B cell (primary cell): Measurements from ENCODE around the gene NCOA1. TPM values are rescaled to one million over a fixed set of nuclear protein-coding genes. Genes with fewer than 3 reads are reported as not detected.

Experiments used
- ATAC-seq: fragments of 200-7000 bp; cut with Tn5 transposase; one replicate; pipeline ENCODE4 v1.10.0; 2021; ENCODE audit warnings: low read depth, mild to moderate bottlenecking, moderate number of reproducible peaks, moderate library complexity
- CTCF ChIA-PET: fragments of 350-600 bp; sonication (Branson Sonifier 250); formaldehyde crosslinking; loops from one replicate; lab custom pipeline; 2021; ENCODE audit warnings: antibody characterized with exemption, inconsistent platforms; lab: Charles Lee
- POLR2A ChIA-PET: fragments of 350-600 bp; sonication (Branson Sonifier 250); formaldehyde crosslinking; loops from one replicate; lab custom pipeline; 2021; ENCODE audit warnings: antibody characterized with exemption; lab: Charles Lee
- DNase-seq: peaks from one replicate; pipeline ENCODE4 v3.0.0; 2013
- H2AFZ ChIP-seq: 2 replicates; pipeline ENCODE4 v1.6.1; 2012; ENCODE audit warnings: mild to moderate bottlenecking, low read depth, low read length; ENCODE audit not compliant: insufficient read depth, poor library complexity, severe bottlenecking
- H3K27ac ChIP-seq, 2 donors: 1 replicate in 1 of 2; 2 replicates in 1 of 2; pipeline ENCODE4 v1.5.1; 2012 to 2013; ENCODE audit warnings: low read length in 2 of 2, mild to moderate bottlenecking in 2 of 2, moderate library complexity in 1 of 2
- H3K27me3 ChIP-seq, 4 experiments: fragments of 200-600 bp in 1 of 4; sonication (generic) in 1 of 4; replicated peaks in 1 of 4; 1 replicate in 2 of 4; 2 replicates in 2 of 4; pipeline versions ENCODE4 v1.6.1 to v1.7.0; 2013 to 2016; ENCODE audit warnings: low read length in 3 of 4, mild to moderate bottlenecking in 2 of 4, mixed read lengths in 1 of 4, moderate library complexity in 1 of 4; ENCODE audit not compliant: insufficient read depth in 4 of 4, control insufficient read depth in 3 of 4; ENCODE audit errors: control extremely low read depth in 1 of 4
- H3K36me3 ChIP-seq, 2 experiments: replicated peaks in 1 of 2; 1 replicate in 1 of 2; 2 replicates in 1 of 2; pipeline versions ENCODE4 v1.6.1 to v1.7.1; 2013; ENCODE audit warnings: low read length in 1 of 2; ENCODE audit not compliant: insufficient read depth in 2 of 2, control insufficient read depth in 1 of 2; ENCODE audit errors: control extremely low read depth in 1 of 2, extremely low read depth in 1 of 2
- H3K4me1 ChIP-seq, 2 donors: fragments of 200-600 bp in 1 of 2; sonication (generic) in 1 of 2; 1 replicate in 1 of 2; 2 replicates in 1 of 2; pipeline versions ENCODE4 v1.5.1 to v1.6.1; 2013 to 2017; ENCODE audit warnings: low read length in 2 of 2; ENCODE audit not compliant: control insufficient read depth in 2 of 2, insufficient read depth in 2 of 2
- H3K4me2 ChIP-seq: replicated peaks from 2 replicates; pipeline ENCODE3; 2012; ENCODE audit warnings: mild to moderate bottlenecking, low read depth, low read length; ENCODE audit not compliant: poor library complexity, severe bottlenecking
- H3K4me3 ChIP-seq, 5 experiments: fragments of 200-600 bp in 1 of 5; sonication (generic) in 1 of 5; 1 replicate in 3 of 5; 2 replicates in 2 of 5; pipeline versions ENCODE4 v1.5.1 to v1.7.0; 2011 to 2016; ENCODE audit warnings: low read length in 4 of 5, mild to moderate bottlenecking in 4 of 5, low read depth in 2 of 5, control low read depth in 1 of 5, moderate library complexity in 1 of 5; ENCODE audit not compliant: insufficient read depth in 1 of 5; ENCODE audit errors: control extremely low read depth in 1 of 5, extremely low read depth in 1 of 5
- H3K79me2 ChIP-seq: fragments of 200-600 bp; sonication (generic); one replicate; pipeline ENCODE4 v1.6.0; 2016; ENCODE audit warnings: low read length; ENCODE audit not compliant: control insufficient read depth, insufficient read depth
- H3K9ac ChIP-seq: fragments of 200-600 bp; sonication (generic); 2 replicates; pipeline ENCODE4 v1.6.1; 2017; ENCODE audit warnings: mild to moderate bottlenecking, low read length, moderate library complexity
- H3K9me3 ChIP-seq, 3 donors: one replicate each; pipeline versions ENCODE4 v1.6.1 to v1.7.1; 2013; ENCODE audit warnings: low read length in 2 of 3; ENCODE audit not compliant: control insufficient read depth in 2 of 3, insufficient read depth in 1 of 3; ENCODE audit errors: control extremely low read depth in 1 of 3
- H4K20me1 ChIP-seq: 2 replicates; pipeline ENCODE4 v1.6.0; 2012; ENCODE audit warnings: mild to moderate bottlenecking, low read length; ENCODE audit not compliant: insufficient read depth, control insufficient read depth, poor library complexity, severe bottlenecking
- H3K27ac Mint-ChIP-seq: one replicate; pipeline ENCODE4 v1.8.0; 2021; ENCODE audit warnings: mixed read lengths
- H3K27me3 Mint-ChIP-seq: one replicate; pipeline ENCODE4 v1.8.0; 2021; ENCODE audit warnings: mixed read lengths
- H3K4me1 Mint-ChIP-seq: one replicate; pipeline ENCODE4 v1.8.0; 2021; ENCODE audit warnings: mixed read lengths
- H3K4me3 Mint-ChIP-seq: one replicate; pipeline ENCODE4 v1.8.0; 2021; ENCODE audit warnings: mixed read lengths
- H3K9me3 Mint-ChIP-seq: one replicate; pipeline ENCODE4 v1.8.0; 2022; ENCODE audit warnings: mixed read lengths; ENCODE audit not compliant: insufficient read depth
- EZH2 ChIP-seq: IDR thresholded peaks from 2 replicates; pipeline ENCODE4 v1.6.1; 2012; ENCODE audit warnings: borderline replicate concordance, low read depth, mild to moderate bottlenecking, moderate library complexity, low read length; ENCODE audit not compliant: insufficient read depth, poor library complexity, severe bottlenecking
- whole genome bisulfite sequencing: methylation state at CpG from one replicate; pipeline ENCODE4 v1.1.5; 2013; ENCODE audit warnings: missing lambda C conversion rate; ENCODE audit not compliant: insufficient coverage; 5-methylcytosine and 5-hydroxymethylcytosine counted together
- intact Hi-C: fragments of 100-400 bp; cut with micrococcal nuclease; formaldehyde crosslinking; loops from one replicate; pipeline ENCODE4 v1.10.0; 2022
- polyA plus RNA-seq: library from polyadenylated mRNA; depleted of rRNA; stranded (reverse); fragments of >200 nt; gene quantifications from 2 replicates; pipeline ENCODE4 v1.2.3, GENCODE V29; 2012
- total RNA-seq, 2 donors: library from RNA; stranded (reverse); fragments of 120-200 nt in 1 of 2; gene quantifications; 1 replicate in 1 of 2; 2 replicates in 1 of 2; pipeline versions ENCODE4 v1.2.3 to v1.2.4, GENCODE V29; 2013 to 2022
- TF ChIP-seq, protein P1 (sequence below): fragments of 200-600 bp; IDR thresholded peaks from one replicate; pipeline ENCODE4 v1.8.0; 2022; ENCODE audit warnings: antibody characterized with exemption, mild to moderate bottlenecking

Gene NCOA1
- total and polyA plus RNA-seq, 2 donors (not counting 1 experiment from before 2014, with no cell fraction given) = 11.6 to 49.1 TPM

DNA sequence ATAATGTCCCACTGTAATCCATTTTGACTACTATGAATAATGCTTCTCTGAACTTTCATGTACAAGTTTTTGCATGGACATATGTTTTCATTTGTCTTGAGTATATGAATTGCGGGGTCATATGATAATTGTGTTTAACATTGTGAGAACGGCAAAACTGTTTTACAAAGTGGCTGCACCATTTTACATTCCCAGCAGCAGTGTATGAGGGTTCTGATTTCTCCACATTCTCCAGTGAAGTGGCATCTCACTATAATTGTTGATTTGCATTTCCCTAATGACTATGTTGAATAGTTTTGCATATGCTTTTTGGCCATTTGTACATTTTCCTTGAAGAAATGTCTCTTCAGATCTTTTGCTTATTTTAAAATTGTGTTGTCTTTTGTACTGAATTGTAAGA is 20.1 kb downstream of the NCOA1 start:
- intact Hi-C loops = no loop called here
- Histone ChIP-seq H2AFZ (no peak overlapping the region), H3K36me3 (no peaks in the 10 kb centered on the region), H3K9ac (no peak overlapping the region), H3K4me1 (peaks cover 12 to 18% of the 10 kb centered on the region in 2 donors), H3K79me2 (peaks cover 88% of the 10 kb centered on the region), H3K27me3 (no peaks in the 10 kb centered on the region), H4K20me1 (peaks cover 28% of the 10 kb centered on the region), H3K9me3 (no peaks in the 10 kb centered on the region), H3K4me2 (no peak overlapping the region), H3K27ac (no peak overlapping the region), H3K4me3 (no peak overlapping the region)
- no peak for TF ChIP-seq EZH2
- TF ChIP-seq, protein P1, sequence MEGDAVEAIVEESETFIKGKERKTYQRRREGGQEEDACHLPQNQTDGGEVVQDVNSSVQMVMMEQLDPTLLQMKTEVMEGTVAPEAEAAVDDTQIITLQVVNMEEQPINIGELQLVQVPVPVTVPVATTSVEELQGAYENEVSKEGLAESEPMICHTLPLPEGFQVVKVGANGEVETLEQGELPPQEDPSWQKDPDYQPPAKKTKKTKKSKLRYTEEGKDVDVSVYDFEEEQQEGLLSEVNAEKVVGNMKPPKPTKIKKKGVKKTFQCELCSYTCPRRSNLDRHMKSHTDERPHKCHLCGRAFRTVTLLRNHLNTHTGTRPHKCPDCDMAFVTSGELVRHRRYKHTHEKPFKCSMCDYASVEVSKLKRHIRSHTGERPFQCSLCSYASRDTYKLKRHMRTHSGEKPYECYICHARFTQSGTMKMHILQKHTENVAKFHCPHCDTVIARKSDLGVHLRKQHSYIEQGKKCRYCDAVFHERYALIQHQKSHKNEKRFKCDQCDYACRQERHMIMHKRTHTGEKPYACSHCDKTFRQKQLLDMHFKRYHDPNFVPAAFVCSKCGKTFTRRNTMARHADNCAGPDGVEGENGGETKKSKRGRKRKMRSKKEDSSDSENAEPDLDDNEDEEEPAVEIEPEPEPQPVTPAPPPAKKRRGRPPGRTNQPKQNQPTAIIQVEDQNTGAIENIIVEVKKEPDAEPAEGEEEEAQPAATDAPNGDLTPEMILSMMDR = no peak
- Mint-ChIP-seq H3K9me3 (no peaks in the 10 kb centered on the region), H3K4me3 (no peak overlapping the region), H3K27me3 (no peaks in the 10 kb centered on the region), H3K27ac (no peak overlapping the region), H3K4me1 (peaks cover 65% of the 10 kb centered on the region)
- WGBS = no CpG with 5 or more reads among the region's 2 CpGs
- ChIA-PET CTCF (no interaction called here), POLR2A (no interaction called here)
- ATAC-seq (no peak), DNase-seq (no peak)

DNA sequence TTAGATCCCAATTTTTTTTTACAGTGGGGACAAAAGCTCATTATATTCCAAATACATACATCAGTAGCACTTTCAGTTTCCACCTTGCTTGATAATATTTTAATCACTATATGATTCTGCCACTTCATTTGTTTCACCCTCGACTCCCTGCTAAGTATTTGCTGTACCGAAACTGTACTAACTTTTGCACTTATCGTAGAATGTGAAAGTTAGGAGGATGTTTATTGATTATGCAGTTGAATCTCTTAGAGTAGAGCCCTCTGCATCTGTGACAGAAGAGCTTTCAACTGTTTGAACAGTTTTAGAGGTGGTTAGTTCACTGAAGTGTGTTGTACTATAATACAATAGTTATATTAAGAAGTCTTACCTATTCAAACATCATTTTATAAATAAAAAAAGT is 20.8 kb downstream of the NCOA1 start:
- no peak overlapping the region for H3K27ac ChIP-seq
- H3K4me1 Mint-ChIP-seq = peaks cover 64% of the 10 kb centered on the region
- no peak for ATAC-seq
- CTCF ChIA-PET = interaction anchor here (1.4 kb wide), 1 partner anchor 21 kb away, joined by 3 read pairs; no protein-coding TSS in a partner anchor
- no peak overlapping the region for H3K9ac ChIP-seq
- H3K4me1 ChIP-seq = peaks cover 12 to 18% of the 10 kb centered on the region in 2 donors
- no peaks in the 10 kb centered on the region for H3K27me3 ChIP-seq
- no peak overlapping the region for H3K4me3 ChIP-seq
- peak overlapping the region; percentile 40 for H3K4me3 Mint-ChIP-seq
- H3K27ac Mint-ChIP-seq = no peak overlapping the region
- POLR2A ChIA-PET = no interaction called here
- WGBS = no CpG with 5 or more reads among the region's 3 CpGs
- no peaks in the 10 kb centered on the region for H3K9me3 ChIP-seq
- intact Hi-C loops = no loop called here
- H3K27me3 Mint-ChIP-seq = no peaks in the 10 kb centered on the region
- TF ChIP-seq, protein P1 = no peak
- TF ChIP-seq EZH2 = no peak
- no peak overlapping the region for H2AFZ ChIP-seq
- H3K79me2 ChIP-seq = peaks cover 88% of the 10 kb centered on the region
- peaks cover 25% of the 10 kb centered on the region for H4K20me1 ChIP-seq
- H3K9me3 Mint-ChIP-seq = no peaks in the 10 kb centered on the region
- no peak for DNase-seq
- no peaks in the 10 kb centered on the region for H3K36me3 ChIP-seq
- H3K4me2 ChIP-seq = peak overlapping the region; percentile 17
